Parathyroid adenoma (tissue), 2 donors: ENCODE measurements around the gene ITPRID1.

Experiments
- H2AFZ ChIP-seq: fragments of 300-600 bp; sonication (generic); one replicate; pipeline ENCODE4 v1.7.0; 2017; ENCODE audit warnings: antibody characterized with exemption, mild to moderate bottlenecking
- H3K27ac ChIP-seq: fragments of 300-600 bp; sonication (generic); one replicate; pipeline ENCODE4 v1.7.0; 2017
- H3K27me3 ChIP-seq: fragments of 300-600 bp; sonication (generic); one replicate; pipeline ENCODE4 v1.7.0; 2017; ENCODE audit warnings: low read length; ENCODE audit not compliant: control insufficient read depth, insufficient read depth
- H3K36me3 ChIP-seq: fragments of 300-600 bp; sonication (generic); one replicate; pipeline ENCODE4 v1.7.0; 2017; ENCODE audit warnings: low read length; ENCODE audit not compliant: control insufficient read depth, insufficient read depth
- H3K4me1 ChIP-seq: fragments of 300-600 bp; sonication (generic); one replicate; pipeline ENCODE4 v1.7.0; 2017; ENCODE audit warnings: control low read depth
- H3K4me2 ChIP-seq: fragments of 300-600 bp; sonication (generic); one replicate; pipeline ENCODE4 v1.7.0; 2017; ENCODE audit warnings: low read length
- H3K4me3 ChIP-seq: fragments of 300-600 bp; sonication (generic); one replicate; pipeline ENCODE4 v1.7.0; 2017; ENCODE audit warnings: low read depth, low read length
- H3K79me2 ChIP-seq: fragments of 300-600 bp; sonication (generic); one replicate; pipeline ENCODE4 v1.7.0; 2017; ENCODE audit warnings: control low read depth
- H3K9ac ChIP-seq: fragments of 300-600 bp; sonication (generic); one replicate; pipeline ENCODE4 v1.7.0; 2017; ENCODE audit warnings: mild to moderate bottlenecking
- H3K9me3 ChIP-seq: fragments of 300-600 bp; sonication (generic); one replicate; pipeline ENCODE4 v1.7.0; 2017; ENCODE audit warnings: low read length; ENCODE audit not compliant: control insufficient read depth
- TF ChIP-seq, protein P1 (sequence below): fragments of 300-600 bp; sonication (generic); IDR thresholded peaks from one replicate; pipeline ENCODE4 v1.7.0; 2017; ENCODE audit warnings: antibody characterized with exemption, mild to moderate bottlenecking
- donor health status: primary hyperparathyroidism.

The ITPRID1 gene

DNA sequence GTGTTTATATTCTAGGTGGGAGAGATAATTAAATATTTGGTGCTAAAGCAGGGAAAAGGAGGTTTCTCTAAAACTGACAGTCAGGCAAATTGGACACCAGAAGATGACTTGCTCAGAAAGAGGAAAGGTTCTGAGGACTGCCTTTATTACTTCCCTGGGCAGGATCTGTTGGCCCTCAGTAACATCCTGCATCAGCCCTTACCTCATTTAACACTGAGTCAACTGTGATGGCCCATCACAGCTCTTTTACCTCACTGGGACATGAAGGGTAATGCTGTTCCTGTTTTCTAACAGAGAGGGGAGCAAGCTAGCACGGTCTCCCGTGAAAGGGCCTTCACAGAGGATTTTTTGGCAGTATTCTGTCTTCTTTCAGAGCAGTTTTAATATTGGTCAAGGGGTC lies 185.2 kb downstream of the ITPRID1 start:
- TF ChIP-seq, protein P1, sequence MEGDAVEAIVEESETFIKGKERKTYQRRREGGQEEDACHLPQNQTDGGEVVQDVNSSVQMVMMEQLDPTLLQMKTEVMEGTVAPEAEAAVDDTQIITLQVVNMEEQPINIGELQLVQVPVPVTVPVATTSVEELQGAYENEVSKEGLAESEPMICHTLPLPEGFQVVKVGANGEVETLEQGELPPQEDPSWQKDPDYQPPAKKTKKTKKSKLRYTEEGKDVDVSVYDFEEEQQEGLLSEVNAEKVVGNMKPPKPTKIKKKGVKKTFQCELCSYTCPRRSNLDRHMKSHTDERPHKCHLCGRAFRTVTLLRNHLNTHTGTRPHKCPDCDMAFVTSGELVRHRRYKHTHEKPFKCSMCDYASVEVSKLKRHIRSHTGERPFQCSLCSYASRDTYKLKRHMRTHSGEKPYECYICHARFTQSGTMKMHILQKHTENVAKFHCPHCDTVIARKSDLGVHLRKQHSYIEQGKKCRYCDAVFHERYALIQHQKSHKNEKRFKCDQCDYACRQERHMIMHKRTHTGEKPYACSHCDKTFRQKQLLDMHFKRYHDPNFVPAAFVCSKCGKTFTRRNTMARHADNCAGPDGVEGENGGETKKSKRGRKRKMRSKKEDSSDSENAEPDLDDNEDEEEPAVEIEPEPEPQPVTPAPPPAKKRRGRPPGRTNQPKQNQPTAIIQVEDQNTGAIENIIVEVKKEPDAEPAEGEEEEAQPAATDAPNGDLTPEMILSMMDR, result no peak
- Histone ChIP-seq H3K4me3 (no peak overlapping the region), H3K27ac (no peak overlapping the region), H2AFZ (no peak overlapping the region), H3K4me1 (no peaks in the 10 kb centered on the region), H3K9me3 (peaks cover 3% of the 10 kb centered on the region), H3K36me3 (no peaks in the 10 kb centered on the region), H3K79me2 (no peaks in the 10 kb centered on the region), H3K4me2 (no peak overlapping the region), H3K9ac (no peak overlapping the region), H3K27me3 (no peaks in the 10 kb centered on the region)

- no peaks in the 10 kb centered on the region for H3K27me3 ChIP-seq
- no peak overlapping the region for H3K4me3 ChIP-seq
- H3K4me2 ChIP-seq, result no peak overlapping the region
- H3K36me3 ChIP-seq, result no peaks in the 10 kb centered on the region
- H3K27ac ChIP-seq, result no peak overlapping the region
- no peaks in the 10 kb centered on the region for H3K4me1 ChIP-seq
- no peaks in the 10 kb centered on the region for H3K9me3 ChIP-seq
- no peaks in the 10 kb centered on the region for H3K79me2 ChIP-seq
- TF ChIP-seq, protein P1, result no peak
- H3K9ac ChIP-seq, result no peak overlapping the region
- no peak overlapping the region for H2AFZ ChIP-seq
Observed at GRCh38 chr7:31702354-31702753, 188.5 kb downstream of the ITPRID1 start.

- Histone ChIP-seq H3K36me3 (no peaks in the 10 kb centered on the region), H3K4me2 (no peak overlapping the region), H3K9me3 (no peaks in the 10 kb centered on the region), H3K79me2 (no peaks in the 10 kb centered on the region), H3K4me3 (no peak overlapping the region), H3K27ac (no peak overlapping the region), H3K4me1 (no peaks in the 10 kb centered on the region), H3K27me3 (no peaks in the 10 kb centered on the region), H2AFZ (no peak overlapping the region), H3K9ac (no peak overlapping the region)
- TF ChIP-seq, protein P1, result no peak
Observed at GRCh38 chr7:31705377-31705776, 191.5 kb downstream of the ITPRID1 start.

DNA sequence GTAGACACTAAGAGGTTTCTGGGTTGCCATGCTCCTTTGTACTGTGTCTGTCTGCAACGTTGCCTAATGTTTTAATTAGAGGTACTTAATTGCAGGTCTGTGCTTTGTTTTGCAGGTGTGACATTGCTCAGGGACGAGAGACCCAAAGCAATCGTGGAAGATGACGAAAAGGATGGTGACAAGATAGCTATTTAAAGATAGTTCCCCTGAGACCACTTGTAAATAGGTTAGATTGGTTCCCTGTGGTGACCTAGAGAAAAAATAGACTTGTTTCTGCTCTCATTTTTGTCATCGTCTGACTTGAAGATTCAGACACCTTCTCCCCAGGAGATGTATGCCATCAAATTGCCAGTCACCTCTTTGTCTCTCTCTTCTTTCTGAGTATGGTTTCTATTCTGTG lies 193.2 kb downstream of the ITPRID1 start:
- no peaks in the 10 kb centered on the region for H3K4me1 ChIP-seq
- H3K9me3 ChIP-seq, result no peaks in the 10 kb centered on the region
- TF ChIP-seq, protein P1, result no peak
- no peak overlapping the region for H3K9ac ChIP-seq
- H3K27ac ChIP-seq, result no peak overlapping the region
- H3K79me2 ChIP-seq, result no peaks in the 10 kb centered on the region
- no peak overlapping the region for H3K4me2 ChIP-seq
- no peak overlapping the region for H2AFZ ChIP-seq
- no peaks in the 10 kb centered on the region for H3K27me3 ChIP-seq
- H3K36me3 ChIP-seq, result no peaks in the 10 kb centered on the region
- H3K4me3 ChIP-seq, result no peak overlapping the region
